Astrocyte (in vitro differentiated cells and primary cell): ENCODE measurements around the gene IFNA13.

Experiments
- CTCF ChIP-seq: IDR thresholded peaks from 2 replicates; pipeline ENCODE4 v1.5.1; 2011; ENCODE audit warnings: low read depth, mild to moderate bottlenecking, inconsistent platforms, low read length, moderate library complexity; ENCODE audit not compliant: insufficient read depth
- EZH2 ChIP-seq: IDR thresholded peaks from 2 replicates; pipeline ENCODE4 v1.6.1; 2012; ENCODE audit warnings: mild to moderate bottlenecking, low read length, inconsistent platforms; ENCODE audit not compliant: insufficient read depth

GRCh38 chr9:21326526-21327139, 41.2 kb downstream of the IFNA13 start:
- peak; percentile 62 for TF ChIP-seq CTCF
- TF ChIP-seq EZH2, result no peak
